ENCODE data around the gene JUND. TPM values are rescaled to one million over a fixed set of nuclear protein-coding genes. Genes with fewer than 3 reads are reported as not detected.

Gene JUND
- total RNA-seq, 4 donors from 2014 or later = 193 to 394 (median 316) TPM

GRCh38 chr19:18251587-18252369, 29.6 kb downstream of the JUND start:
- peak; percentile 93 to 97 (median 94) for TF ChIP-seq CTCF (IDR thresholded peaks at IDR 0.05)
- TF ChIP-seq POLR2A (IDR thresholded peaks at IDR 0.05) = no peak
- no peak overlapping the region for H3K4me3 ChIP-seq (replicated peaks in 1 of 3)
- intact Hi-C loops (cut with DNase I) = loop anchor here (5.0 to 10.0 kb wide), 3 partner anchors 39 to 163 kb away; partner anchors contain the start of gene SSBP4
- H3K36me3 ChIP-seq = no peaks in the 10 kb centered on the region
- no peaks in the 10 kb centered on the region for H3K27me3 ChIP-seq
- H3K9me3 ChIP-seq = no peaks in the 10 kb centered on the region
- peak; percentile 66 to 72 for DNase-seq
- H3K4me1 ChIP-seq = peaks cover 21 to 39% of the 10 kb centered on the region in 2 donors
- WGBS, 2 donors = 20 to 23% methylated on average over 18 to 23 of the region's 23 CpGs
- H3K27ac ChIP-seq = no peak overlapping the region

- intact Hi-C loops (cut with DNase I) = loop anchor here (5.0 to 10.0 kb wide), 3 partner anchors 38 to 165 kb away; partner anchors contain the start of gene SSBP4
- 94 to 99% methylated on average over 5 of the region's 5 CpGs for WGBS, 2 donors
- Histone ChIP-seq H3K36me3 (no peaks in the 10 kb centered on the region), H3K27ac (no peak overlapping the region), H3K9me3 (no peaks in the 10 kb centered on the region), H3K27me3 (no peaks in the 10 kb centered on the region), H3K4me1 (peaks cover 15 to 31% of the 10 kb centered on the region in 2 donors), H3K4me3 (replicated peaks in 1 of 3) (no peak overlapping the region)
- TF ChIP-seq CTCF (IDR thresholded peaks at IDR 0.05) (no peak), POLR2A (IDR thresholded peaks at IDR 0.05) (no peak)
- DNase-seq = no peak
Observed at GRCh38 chr19:18249834-18250233, 31.6 kb downstream of the JUND start.

GRCh38 chr19:18245297-18245696, 36.1 kb downstream of the JUND start:
- intact Hi-C loops (cut with DNase I) = no loop called here

GRCh38 chr19:18239303-18239702, 42.1 kb downstream of the JUND start:
- no peak for DNase-seq
- Histone ChIP-seq H3K27me3 (no peaks in the 10 kb centered on the region), H3K4me1 (no peaks in the 10 kb centered on the region), H3K27ac (no peak overlapping the region), H3K4me3 (replicated peaks in 1 of 3) (no peak overlapping the region), H3K9me3 (no peaks in the 10 kb centered on the region), H3K36me3 (no peaks in the 10 kb centered on the region)
- TF ChIP-seq POLR2A (IDR thresholded peaks at IDR 0.05) (no peak), CTCF (IDR thresholded peaks at IDR 0.05) (no peak)
- 33 to 35% methylated on average over 12 of the region's 12 CpGs for WGBS, 2 donors
- intact Hi-C loops (cut with DNase I) = no loop called here

More at GRCh38 chr19:18245297-18245696, 36.1 kb downstream of the JUND start:
- H3K4me3 ChIP-seq (replicated peaks in 1 of 3) = no peak overlapping the region
- H3K27me3 ChIP-seq = no peaks in the 10 kb centered on the region
- TF ChIP-seq POLR2A (IDR thresholded peaks at IDR 0.05) (no peak), CTCF (IDR thresholded peaks at IDR 0.05) (no peak)
- WGBS, 2 donors = 68 to 74% methylated on average over 5 to 7 of the region's 7 CpGs
- no peaks in the 10 kb centered on the region for H3K9me3 ChIP-seq
- H3K27ac ChIP-seq = no peak overlapping the region
- no peak for DNase-seq
- no peaks in the 10 kb centered on the region for H3K36me3 ChIP-seq
- peaks cover 9 to 14% of the 10 kb centered on the region in 2 donors for H3K4me1 ChIP-seq

- Histone ChIP-seq H3K4me3 (replicated peaks in 1 of 3) (no peak overlapping the region), H3K36me3 (no peaks in the 10 kb centered on the region), H3K27ac (no peak overlapping the region), H3K4me1 (no peaks in the 10 kb centered on the region), H3K27me3 (peaks cover 10% of the 10 kb centered on the region), H3K9me3 (no peaks in the 10 kb centered on the region)
- TF ChIP-seq CTCF (IDR thresholded peaks at IDR 0.05) (no peak), POLR2A (IDR thresholded peaks at IDR 0.05) (no peak)
- DNase-seq = no peak
- WGBS, 2 donors = 37 to 43% methylated on average over 5 to 6 of the region's 6 CpGs
- intact Hi-C loops (cut with DNase I) = no loop called here
Observed at GRCh38 chr19:18234194-18234593, 47.2 kb downstream of the JUND start.
